ENCODE measurements around the gene PRICKLE2.

Gene PRICKLE2

GRCh38 chr3:64083575-64083974 is 141.7 kb downstream of the PRICKLE2 start:
- ATAC-seq (no peak), DNase-seq (no peak)
- Mint-ChIP-seq H3K27ac (no peak overlapping the region), H3K27me3 (peaks cover 16% of the 10 kb centered on the region), H3K4me3 (no peak overlapping the region), H3K4me1 (no peaks in the 10 kb centered on the region), H3K9me3 (no peaks in the 10 kb centered on the region)

GRCh38 chr3:64082961-64083541 is 142.2 kb downstream of the PRICKLE2 start:
- H3K27me3 Mint-ChIP-seq = peaks cover 20% of the 10 kb centered on the region
- no peak overlapping the region for H3K27ac Mint-ChIP-seq
- DNase-seq = no peak
- ATAC-seq = no peak
- no peak overlapping the region for H3K4me3 Mint-ChIP-seq
- H3K9me3 Mint-ChIP-seq = no peaks in the 10 kb centered on the region
- H3K4me1 Mint-ChIP-seq = no peaks in the 10 kb centered on the region

GRCh38 chr3:64082411-64082810 is 142.9 kb downstream of the PRICKLE2 start:
- peak overlapping the region in 1 of 2 donors; percentile 5 for H3K27ac Mint-ChIP-seq
- ATAC-seq = no peak
- no peak overlapping the region for H3K4me3 Mint-ChIP-seq
- H3K4me1 Mint-ChIP-seq = no peaks in the 10 kb centered on the region
- no peak for DNase-seq
- H3K9me3 Mint-ChIP-seq = no peaks in the 10 kb centered on the region
- peaks cover 21% of the 10 kb centered on the region for H3K27me3 Mint-ChIP-seq

GRCh38 chr3:64081235-64081630 is 144.0 kb downstream of the PRICKLE2 start:
- H3K4me1 Mint-ChIP-seq = no peaks in the 10 kb centered on the region
- ATAC-seq (no peak), DNase-seq (no peak)
- no peak overlapping the region for H3K27ac Mint-ChIP-seq
- H3K27me3 Mint-ChIP-seq = peaks cover 24% of the 10 kb centered on the region
- H3K4me3 Mint-ChIP-seq = no peak overlapping the region
- no peaks in the 10 kb centered on the region for H3K9me3 Mint-ChIP-seq

- Mint-ChIP-seq H3K4me1 (no peaks in the 10 kb centered on the region), H3K9me3 (no peaks in the 10 kb centered on the region), H3K27ac (peak overlapping the region in 1 of 2 donors; percentile 0), H3K4me3 (no peak overlapping the region), H3K27me3 (peaks cover 22% of the 10 kb centered on the region)
- no peak for DNase-seq
- ATAC-seq = no peak
Measured at GRCh38 chr3:64080616-64081234, 144.5 kb downstream of the PRICKLE2 start.

GRCh38 chr3:64079369-64080150 is 145.7 kb downstream of the PRICKLE2 start:
- peaks cover 22% of the 10 kb centered on the region for H3K27me3 Mint-ChIP-seq
- DNase-seq = no peak
- no peaks in the 10 kb centered on the region for H3K9me3 Mint-ChIP-seq
- no peaks in the 10 kb centered on the region for H3K4me1 Mint-ChIP-seq
- no peak for ATAC-seq
- H3K27ac Mint-ChIP-seq = no peak overlapping the region
- H3K4me3 Mint-ChIP-seq = no peak overlapping the region

- H3K27ac Mint-ChIP-seq = no peak overlapping the region
- H3K4me3 Mint-ChIP-seq = no peak overlapping the region
- no peak for DNase-seq
- H3K9me3 Mint-ChIP-seq = no peaks in the 10 kb centered on the region
- ATAC-seq = no peak
- peaks cover 28% of the 10 kb centered on the region for H3K27me3 Mint-ChIP-seq
- H3K4me1 Mint-ChIP-seq = no peaks in the 10 kb centered on the region
Measured at GRCh38 chr3:64078966-64079365, 146.3 kb downstream of the PRICKLE2 start.

GRCh38 chr3:64074895-64075679 is 150.2 kb downstream of the PRICKLE2 start:
- Mint-ChIP-seq H3K27me3 (peaks cover 63% of the 10 kb centered on the region), H3K4me1 (no peaks in the 10 kb centered on the region), H3K4me3 (no peak overlapping the region), H3K9me3 (no peaks in the 10 kb centered on the region), H3K27ac (no peak overlapping the region)
- no peak for ATAC-seq
- DNase-seq = no peak

GRCh38 chr3:64074060-64074459 is 151.2 kb downstream of the PRICKLE2 start:
- H3K4me3 Mint-ChIP-seq = no peak overlapping the region
- ATAC-seq = no peak
- H3K27ac Mint-ChIP-seq = no peak overlapping the region
- H3K9me3 Mint-ChIP-seq = no peaks in the 10 kb centered on the region
- DNase-seq = no peak
- H3K27me3 Mint-ChIP-seq = peaks cover 68% of the 10 kb centered on the region
- H3K4me1 Mint-ChIP-seq = no peaks in the 10 kb centered on the region

GRCh38 chr3:64073158-64073761 is 152.0 kb downstream of the PRICKLE2 start:
- no peak for ATAC-seq

GRCh38 chr3:64072126-64072525 is 153.1 kb downstream of the PRICKLE2 start:
- Mint-ChIP-seq H3K27me3 (peaks cover 70% of the 10 kb centered on the region), H3K9me3 (no peaks in the 10 kb centered on the region), H3K4me1 (no peaks in the 10 kb centered on the region), H3K27ac (no peak overlapping the region), H3K4me3 (no peak overlapping the region)
- DNase-seq (no peak), ATAC-seq (no peak)

More at GRCh38 chr3:64073158-64073761, 152.0 kb downstream of the PRICKLE2 start:
- Mint-ChIP-seq H3K27ac (no peak overlapping the region), H3K4me1 (no peaks in the 10 kb centered on the region), H3K9me3 (no peaks in the 10 kb centered on the region), H3K4me3 (no peak overlapping the region), H3K27me3 (peaks cover 68% of the 10 kb centered on the region)
- DNase-seq = no peak

GRCh38 chr3:64070704-64071103 is 154.6 kb downstream of the PRICKLE2 start:
- Mint-ChIP-seq H3K27me3 (peaks cover 78% of the 10 kb centered on the region), H3K4me1 (no peaks in the 10 kb centered on the region), H3K27ac (no peak overlapping the region), H3K9me3 (no peaks in the 10 kb centered on the region), H3K4me3 (no peak overlapping the region)
- ATAC-seq (no peak), DNase-seq (no peak)

GRCh38 chr3:64067506-64068346 is 157.5 kb downstream of the PRICKLE2 start:
- Mint-ChIP-seq H3K4me1 (no peaks in the 10 kb centered on the region), H3K4me3 (no peak overlapping the region), H3K27me3 (peaks cover 70% of the 10 kb centered on the region), H3K9me3 (no peaks in the 10 kb centered on the region), H3K27ac (no peak overlapping the region)
- no peak for ATAC-seq
- no peak for DNase-seq

GRCh38 chr3:64064804-64065203 is 160.5 kb downstream of the PRICKLE2 start:
- Mint-ChIP-seq H3K27me3 (peaks cover 54% of the 10 kb centered on the region), H3K4me1 (no peaks in the 10 kb centered on the region), H3K9me3 (no peaks in the 10 kb centered on the region), H3K27ac (no peak overlapping the region), H3K4me3 (no peak overlapping the region)
- ATAC-seq = no peak
- no peak for DNase-seq

Measured in stimulated activated naive CD8-positive, alpha-beta T cell treated with anti-CD3 and anti-CD28 coated beads, Interleukin-15, amount 100 ng/mL, for 72 hours (primary cell).